Kidney (tissue), 14 donors: Measurements from ENCODE around the gene TEX14. TPM values are rescaled to one million over a fixed set of nuclear protein-coding genes. Genes with fewer than 3 reads are reported as not detected.

Experiments used
- DNase-seq, 5 donors: peaks; one replicate each; pipeline ENCODE4 v3.0.0-alpha.2; 2013 to 2020
- FAIRE-seq: peaks from 2 replicates; lab custom pipeline; 2012; peaks lifted over from hg19 to GRCh38; lab: Jason Lieb, UNC
- H3K27ac ChIP-seq, 2 donors: one replicate each; pipeline ENCODE4 v1.7.0; 2013; ENCODE audit warnings: low read depth in 2 of 2, low read length in 2 of 2, inconsistent platforms in 1 of 2
- H3K27me3 ChIP-seq: one replicate; pipeline ENCODE4 v1.7.1; 2013; ENCODE audit warnings: low read length, inconsistent platforms; ENCODE audit not compliant: control insufficient read depth, insufficient read depth
- H3K36me3 ChIP-seq, 3 donors: one replicate each; pipeline versions ENCODE4 v1.7.0 to v1.7.1; 2013; ENCODE audit warnings: low read length in 3 of 3, control low read depth in 1 of 3, inconsistent platforms in 1 of 3; ENCODE audit not compliant: insufficient read depth in 3 of 3, control insufficient read depth in 2 of 3
- H3K4me1 ChIP-seq, 3 donors: one replicate each; pipeline versions ENCODE4 v1.7.0 to v1.7.1; 2013; ENCODE audit warnings: low read length in 3 of 3, inconsistent platforms in 1 of 3, low read depth in 1 of 3; ENCODE audit not compliant: control insufficient read depth in 2 of 3, insufficient read depth in 2 of 3
- H3K4me3 ChIP-seq, 3 donors: one replicate each; pipeline versions ENCODE4 v1.7.0 to v1.8.1; 2013; ENCODE audit warnings: low read length in 3 of 3, control low read depth in 1 of 3, inconsistent platforms in 1 of 3
- H3K9ac ChIP-seq, 3 donors: one replicate each; pipeline versions ENCODE4 v1.7.0 to v1.7.1; 2013; ENCODE audit warnings: low read length in 3 of 3, control low read depth in 1 of 3, inconsistent platforms in 1 of 3
- H3K9me3 ChIP-seq, 3 donors: one replicate each; pipeline versions ENCODE4 v1.7.0 to v1.7.1; 2013; ENCODE audit warnings: low read length in 3 of 3, control low read depth in 1 of 3, inconsistent platforms in 1 of 3; ENCODE audit not compliant: control insufficient read depth in 2 of 3, insufficient read depth in 1 of 3
- CTCF ChIP-seq: IDR thresholded peaks from 3 replicates; pipeline ENCODE4 v1.5.1; 2012; ENCODE audit warnings: mild to moderate bottlenecking, moderate library complexity, borderline replicate concordance; ENCODE audit not compliant: insufficient read depth; ENCODE audit errors: extremely low read depth
- intact Hi-C: fragments of 100-400 bp; cut with DNase I; formaldehyde crosslinking; loops from one replicate; pipeline ENCODE4 v1.11.1; 2022
- polyA plus RNA-seq: library from polyadenylated mRNA; stranded (reverse); fragments of 350-450 nt; fragmentation: Illumina TruSeq; extraction: RNeasy Lipid Tissue Mini Kit (QIAGEN cat#74804); gene quantifications from one replicate; pipeline ENCODE4 v1.2.3, GENCODE V29; 2014; ENCODE audit warnings: low read depth, low replicate concordance; ENCODE audit not compliant: insufficient read depth
- total RNA-seq: library from RNA; stranded (reverse); fragmentation: NEBNext Ultra II Directional; extraction: Animal tissue kit (Norgen Biotek cat#: 25700); gene quantifications from one replicate; pipeline ENCODE4 v1.2.1, GENCODE V29; 2021
- donor health status: control.
- donor health status: control.
- donor health status: control.
- donor health status: control.
- donor health status: control.
- donor health status: DM: yes; HTN: yes; CAD: no.
- donor health status: Normal renal cell carcinoma (clear cell type).

TEX14 gene
- total and polyA plus RNA-seq, 2 donors from 2014 or later: 0.09 to 0.22 TPM

- Histone ChIP-seq H3K4me3 (no peak overlapping the region), H3K27me3 (no peaks in the 10 kb centered on the region), H3K9me3 (no peaks in the 10 kb centered on the region), H3K27ac (no peak overlapping the region), H3K36me3 (no peaks in the 10 kb centered on the region), H3K4me1 (peaks cover 3 to 21% (median 11%) of the 10 kb centered on the region in 3 donors), H3K9ac (no peak overlapping the region)
- TF ChIP-seq CTCF: no peak
- DNase-seq (peak in 3 of 5 donors; percentile 29 to 60 (median 49)), FAIRE-seq (no peak)
- intact Hi-C loops: no loop called here
Measured at GRCh38 chr17:58520843-58521430, 170.9 kb downstream of the TEX14 start.

- peak overlapping the region; percentile 91 to 97 (median 97) for H3K4me3 ChIP-seq
- H3K4me1 ChIP-seq: peaks cover 3 to 32% (median 20%) of the 10 kb centered on the region in 3 donors
- intact Hi-C loops: no loop called here
- H3K27ac ChIP-seq: peak overlapping the region; percentile 89 to 91
- peak overlapping the region; percentile 50 to 94 (median 87) for H3K9ac ChIP-seq
- TF ChIP-seq CTCF: no peak
- H3K9me3 ChIP-seq: no peaks in the 10 kb centered on the region
- H3K36me3 ChIP-seq: no peaks in the 10 kb centered on the region
- H3K27me3 ChIP-seq: no peaks in the 10 kb centered on the region
- FAIRE-seq: peak; percentile 99
- DNase-seq: peak; percentile 100
Measured at GRCh38 chr17:58517928-58518609, 173.8 kb downstream of the TEX14 start.

- peak overlapping the region; percentile 42 to 87 (median 62) for H3K9ac ChIP-seq
- FAIRE-seq: no peak
- peaks cover 0 to 1% (median 0%) of the 10 kb centered on the region in 3 donors for H3K36me3 ChIP-seq
- peak overlapping the region; percentile 73 to 97 (median 91) for H3K4me3 ChIP-seq
- H3K27ac ChIP-seq: peak overlapping the region; percentile 89 to 91
- no peak for TF ChIP-seq CTCF
- no peaks in the 10 kb centered on the region for H3K9me3 ChIP-seq
- no peak for DNase-seq
- peaks cover 3 to 32% (median 20%) of the 10 kb centered on the region in 3 donors for H3K4me1 ChIP-seq
- intact Hi-C loops: no loop called here
- H3K27me3 ChIP-seq: no peaks in the 10 kb centered on the region
Measured at GRCh38 chr17:58517378-58517927, 174.4 kb downstream of the TEX14 start.
